ENCODE data around the gene CABP2.

DNA sequence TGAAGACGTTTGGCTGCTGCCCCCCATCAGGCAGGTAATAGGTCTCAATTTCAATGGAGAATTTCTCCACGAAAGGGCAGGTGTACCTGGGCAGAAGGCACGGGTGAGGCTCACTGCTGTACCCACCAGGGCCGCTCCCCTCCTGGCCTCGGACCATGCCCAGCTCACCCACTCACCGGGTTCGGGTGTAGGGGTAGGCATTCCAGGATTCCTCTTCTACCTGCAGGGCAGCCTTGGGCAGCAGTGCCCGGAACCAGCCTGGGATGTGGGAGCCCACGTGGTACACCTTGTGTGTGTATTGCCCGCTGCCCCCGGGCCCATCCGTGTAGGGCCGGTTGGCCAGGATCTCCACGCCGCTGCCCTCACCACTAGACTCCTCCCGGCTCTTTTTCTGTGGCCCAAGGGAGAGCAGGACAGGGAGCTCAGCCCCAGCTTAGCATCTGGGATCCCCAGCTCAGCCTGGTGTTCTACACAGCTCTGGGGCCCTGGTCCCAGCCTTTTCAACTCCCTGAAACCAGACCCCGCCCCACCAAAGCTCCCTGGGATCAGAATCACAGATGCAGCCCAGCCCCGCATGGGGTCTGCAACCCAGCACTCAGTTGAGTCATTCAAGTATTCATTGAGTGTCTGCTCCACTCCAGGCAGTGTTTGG lies 20.8 kb downstream of the CABP2 start:
- TF ChIP-seq ZNF138 (tag by site-specific recombination; IDR thresholded peaks at IDR 0.05; ENCODE audit: borderline replicate concordance) (no peak), ZNF701 (tag by site-specific recombination; IDR thresholded peaks at IDR 0.05) (no peak), ZNF510 (tag by site-specific recombination; IDR thresholded peaks at IDR 0.05; ENCODE audit: insufficient replicate concordance) (no peak), ZNF391 (tag by site-specific recombination; IDR thresholded peaks at IDR 0.05; ENCODE audit: borderline replicate concordance, low read depth) (no peak), ZBTB17 (tag by site-specific recombination; IDR thresholded peaks at IDR 0.05) (no peak), ZNF549 (tag by site-specific recombination; IDR thresholded peaks at IDR 0.05) (no peak), ZNF274 (IDR thresholded peaks at IDR 0.05; ENCODE audit: low read length) (no peak), ZNF274 (tag by site-specific recombination; IDR thresholded peaks at IDR 0.05; ENCODE audit: borderline replicate concordance) (no peak), ZNF121 (tag by site-specific recombination; IDR thresholded peaks at IDR 0.05) (no peak)
- TF ChIP-seq, protein P1, sequence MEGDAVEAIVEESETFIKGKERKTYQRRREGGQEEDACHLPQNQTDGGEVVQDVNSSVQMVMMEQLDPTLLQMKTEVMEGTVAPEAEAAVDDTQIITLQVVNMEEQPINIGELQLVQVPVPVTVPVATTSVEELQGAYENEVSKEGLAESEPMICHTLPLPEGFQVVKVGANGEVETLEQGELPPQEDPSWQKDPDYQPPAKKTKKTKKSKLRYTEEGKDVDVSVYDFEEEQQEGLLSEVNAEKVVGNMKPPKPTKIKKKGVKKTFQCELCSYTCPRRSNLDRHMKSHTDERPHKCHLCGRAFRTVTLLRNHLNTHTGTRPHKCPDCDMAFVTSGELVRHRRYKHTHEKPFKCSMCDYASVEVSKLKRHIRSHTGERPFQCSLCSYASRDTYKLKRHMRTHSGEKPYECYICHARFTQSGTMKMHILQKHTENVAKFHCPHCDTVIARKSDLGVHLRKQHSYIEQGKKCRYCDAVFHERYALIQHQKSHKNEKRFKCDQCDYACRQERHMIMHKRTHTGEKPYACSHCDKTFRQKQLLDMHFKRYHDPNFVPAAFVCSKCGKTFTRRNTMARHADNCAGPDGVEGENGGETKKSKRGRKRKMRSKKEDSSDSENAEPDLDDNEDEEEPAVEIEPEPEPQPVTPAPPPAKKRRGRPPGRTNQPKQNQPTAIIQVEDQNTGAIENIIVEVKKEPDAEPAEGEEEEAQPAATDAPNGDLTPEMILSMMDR (tag by site-specific recombination; IDR thresholded peaks at IDR 0.05) = no peak
- TF ChIP-seq, protein P2, sequence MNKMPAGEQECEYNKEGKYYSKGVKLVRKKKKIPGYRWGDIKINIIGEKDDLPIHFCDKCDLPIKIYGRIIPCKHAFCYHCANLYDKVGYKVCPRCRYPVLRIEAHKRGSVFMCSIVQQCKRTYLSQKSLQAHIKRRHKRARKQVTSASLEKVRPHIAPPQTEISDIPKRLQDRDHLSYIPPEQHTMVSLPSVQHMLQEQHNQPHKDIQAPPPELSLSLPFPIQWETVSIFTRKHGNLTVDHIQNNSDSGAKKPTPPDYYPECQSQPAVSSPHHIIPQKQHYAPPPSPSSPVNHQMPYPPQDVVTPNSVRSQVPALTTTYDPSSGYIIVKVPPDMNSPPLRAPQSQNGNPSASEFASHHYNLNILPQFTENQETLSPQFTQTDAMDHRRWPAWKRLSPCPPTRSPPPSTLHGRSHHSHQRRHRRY (tag by site-specific recombination; IDR thresholded peaks at IDR 0.05) = no peak
- TF ChIP-seq, protein P3, sequence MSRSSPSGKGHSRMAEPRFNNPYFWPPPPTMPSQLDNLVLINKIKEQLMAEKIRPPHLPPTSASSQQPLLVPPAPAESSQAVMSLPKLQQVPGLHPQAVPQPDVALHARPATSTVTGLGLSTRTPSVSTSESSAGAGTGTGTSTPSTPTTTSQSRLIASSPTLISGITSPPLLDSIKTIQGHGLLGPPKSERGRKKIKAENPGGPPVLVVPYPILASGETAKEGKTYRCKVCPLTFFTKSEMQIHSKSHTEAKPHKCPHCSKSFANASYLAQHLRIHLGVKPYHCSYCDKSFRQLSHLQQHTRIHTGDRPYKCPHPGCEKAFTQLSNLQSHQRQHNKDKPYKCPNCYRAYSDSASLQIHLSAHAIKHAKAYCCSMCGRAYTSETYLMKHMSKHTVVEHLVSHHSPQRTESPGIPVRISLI (tag by site-specific recombination; IDR thresholded peaks at IDR 0.05) = no peak
- TF ChIP-seq, protein P4, sequence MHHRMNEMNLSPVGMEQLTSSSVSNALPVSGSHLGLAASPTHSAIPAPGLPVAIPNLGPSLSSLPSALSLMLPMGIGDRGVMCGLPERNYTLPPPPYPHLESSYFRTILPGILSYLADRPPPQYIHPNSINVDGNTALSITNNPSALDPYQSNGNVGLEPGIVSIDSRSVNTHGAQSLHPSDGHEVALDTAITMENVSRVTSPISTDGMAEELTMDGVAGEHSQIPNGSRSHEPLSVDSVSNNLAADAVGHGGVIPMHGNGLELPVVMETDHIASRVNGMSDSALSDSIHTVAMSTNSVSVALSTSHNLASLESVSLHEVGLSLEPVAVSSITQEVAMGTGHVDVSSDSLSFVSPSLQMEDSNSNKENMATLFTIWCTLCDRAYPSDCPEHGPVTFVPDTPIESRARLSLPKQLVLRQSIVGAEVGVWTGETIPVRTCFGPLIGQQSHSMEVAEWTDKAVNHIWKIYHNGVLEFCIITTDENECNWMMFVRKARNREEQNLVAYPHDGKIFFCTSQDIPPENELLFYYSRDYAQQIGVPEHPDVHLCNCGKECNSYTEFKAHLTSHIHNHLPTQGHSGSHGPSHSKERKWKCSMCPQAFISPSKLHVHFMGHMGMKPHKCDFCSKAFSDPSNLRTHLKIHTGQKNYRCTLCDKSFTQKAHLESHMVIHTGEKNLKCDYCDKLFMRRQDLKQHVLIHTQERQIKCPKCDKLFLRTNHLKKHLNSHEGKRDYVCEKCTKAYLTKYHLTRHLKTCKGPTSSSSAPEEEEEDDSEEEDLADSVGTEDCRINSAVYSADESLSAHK (tag by site-specific recombination; IDR thresholded peaks at IDR 0.05) = no peak

All from HEK293 (cell line).